Measurements from ENCODE around the gene RNLS. TPM values are rescaled to one million over a fixed set of nuclear protein-coding genes. Genes with fewer than 3 reads are reported as not detected.

Gene RNLS
- total and polyA plus RNA-seq, 8 donors = 2.5 to 6.4 (median 5.9) TPM

GRCh38 chr10:88546497-88546896 is 36.6 kb downstream of the RNLS start:
- Histone ChIP-seq H3K9me3 (no peaks in the 10 kb centered on the region), H3K4me1 (peaks cover 0 to 7% (median 0%) of the 10 kb centered on the region in 3 donors), H3K36me3 (no peaks in the 10 kb centered on the region), H3K27ac (no peak overlapping the region), H3K27me3 (no peaks in the 10 kb centered on the region), H3K4me3 (no peak overlapping the region)
- DNase-seq (no peak), ATAC-seq (no peak), FAIRE-seq (no peak)
- no peak for TF ChIP-seq CTCF (IDR thresholded peaks at IDR 0.05)
- 9 to 27% methylated on average over 3 of the region's 3 CpGs for WGBS, 2 donors
- intact Hi-C loops (cut with DNase I) = no loop called here

- Histone ChIP-seq H3K4me1 (peaks cover 4 to 15% (median 9%) of the 10 kb centered on the region in 3 donors), H3K9me3 (no peaks in the 10 kb centered on the region), H3K4me3 (no peak overlapping the region), H3K27me3 (no peaks in the 10 kb centered on the region), H3K27ac (no peak overlapping the region), H3K36me3 (no peaks in the 10 kb centered on the region)
- 73 to 92% methylated on average over 4 of the region's 4 CpGs for WGBS, 2 donors
- intact Hi-C loops (cut with DNase I) = no loop called here
- no peak for DNase-seq
- FAIRE-seq = no peak
- TF ChIP-seq CTCF (IDR thresholded peaks at IDR 0.05) = no peak
- no peak for ATAC-seq
These were observed 37.8 kb downstream of the RNLS start for GRCh38 chr10:88545359-88545758.

- WGBS, 2 donors = 95% methylated on average over 2 of the region's 2 CpGs
- Histone ChIP-seq H3K4me1 (peaks cover 4 to 21% (median 17%) of the 10 kb centered on the region in 3 donors), H3K9me3 (no peaks in the 10 kb centered on the region), H3K4me3 (no peak overlapping the region), H3K27me3 (no peaks in the 10 kb centered on the region), H3K27ac (no peak overlapping the region), H3K36me3 (no peaks in the 10 kb centered on the region)
- FAIRE-seq (no peak), DNase-seq (no peak), ATAC-seq (no peak)
- no peak for TF ChIP-seq CTCF (IDR thresholded peaks at IDR 0.05)
- intact Hi-C loops (cut with DNase I) = no loop called here
These were observed 38.8 kb downstream of the RNLS start for GRCh38 chr10:88544140-88544870.

GRCh38 chr10:88542522-88542921 is 40.6 kb downstream of the RNLS start:
- DNase-seq = no peak
- intact Hi-C loops (cut with DNase I) = no loop called here
- no peak for ATAC-seq
- no peak overlapping the region for H3K27ac ChIP-seq
- peaks cover 4 to 26% (median 17%) of the 10 kb centered on the region in 3 donors for H3K4me1 ChIP-seq
- no peak for FAIRE-seq
- H3K36me3 ChIP-seq = no peaks in the 10 kb centered on the region
- H3K27me3 ChIP-seq = no peaks in the 10 kb centered on the region
- no peaks in the 10 kb centered on the region for H3K9me3 ChIP-seq
- no peak for TF ChIP-seq CTCF (IDR thresholded peaks at IDR 0.05)
- H3K4me3 ChIP-seq = no peak overlapping the region
- 79 to 87% methylated on average over 4 of the region's 4 CpGs for WGBS, 2 donors

- FAIRE-seq = no peak
- Histone ChIP-seq H3K27ac (peak overlapping the region in 3 of 4 donors; percentile 0 to 38 (median 26)), H3K27me3 (no peaks in the 10 kb centered on the region), H3K4me1 (peaks cover 4 to 20% (median 17%) of the 10 kb centered on the region in 3 donors), H3K36me3 (no peaks in the 10 kb centered on the region), H3K4me3 (no peak overlapping the region), H3K9me3 (no peaks in the 10 kb centered on the region)
- ATAC-seq = peak; percentile 46 to 74 (median 62)
- 15 to 16% methylated on average over 5 of the region's 5 CpGs for WGBS, 2 donors
- no peak for TF ChIP-seq CTCF (IDR thresholded peaks at IDR 0.05)
- DNase-seq = no peak
- intact Hi-C loops (cut with DNase I) = no loop called here
These were observed 41.9 kb downstream of the RNLS start for GRCh38 chr10:88541116-88541626.
